ENCODE data around the gene RSAD2. TPM values are rescaled to one million over a fixed set of nuclear protein-coding genes. Genes with fewer than 3 reads are reported as not detected.

RSAD2 gene
- total and polyA plus RNA-seq, 2 donors (not counting 3 experiments of a cell fraction or from before 2014, with no cell fraction given): 0.03 to 0.18 TPM

- peak overlapping the region; percentile 89 for H2AFZ ChIP-seq (ENCODE audit: low read depth, low read length)
- dilution Hi-C loops (cut with MboI; ENCODE audit: extremely low pct_ligation_motif_present, low sequenced_read_pairs): no loop called here
- peak overlapping the region; percentile 28 to 58 (median 51) for H3K4me3 ChIP-seq (replicated peaks in 1 of 3; ENCODE audit: insufficient read depth in 1 of 3, low read depth in 1 of 3, low read length in 3 of 3)
- FAIRE-seq (no peak), DNase-seq (ENCODE audit: low read depth, low spot score) (no peak)
- peak overlapping the region; percentile 72 for H3K4me2 ChIP-seq (ENCODE audit: insufficient read depth, low read length)
- POLR2A ChIA-PET: interaction anchor here (0.7 kb wide), 1 partner anchor 91 kb away, joined by 5 read pairs; no protein-coding TSS in a partner anchor
- no peak overlapping the region for H3K27ac ChIP-seq (ENCODE audit: insufficient read depth, low read depth, low read length)
- H3K36me3 ChIP-seq (ENCODE audit: control insufficient read depth in 2 of 2, extremely low read depth in 1 of 2, insufficient read depth in 2 of 2, low read length in 2 of 2): no peaks in the 10 kb centered on the region
- intact Hi-C loops (cut with micrococcal nuclease): loop anchor here (1.0 to 5.0 kb wide), 7 partner anchors 59 to 1759 kb away; no protein-coding TSS in a partner anchor
- CTCF ChIA-PET: interaction anchor here (0.6 to 4.7 kb wide), 7 partner anchors 9 to 148 kb away, joined by 3 to 40 read pairs (median 3); no protein-coding TSS in a partner anchor
- H3K9me1 ChIP-seq (replicated peaks; ENCODE audit: control insufficient read depth, extremely low read depth, insufficient read depth, low read length): no peaks in the 10 kb centered on the region
- H3K4me1 ChIP-seq (ENCODE audit: control insufficient read depth, extremely low read depth, insufficient read depth, low read length): no peaks in the 10 kb centered on the region
- no peaks in the 10 kb centered on the region for H3K79me2 ChIP-seq (ENCODE audit: control insufficient read depth, insufficient read depth, low read length)
- H3K9ac ChIP-seq (replicated peaks; ENCODE audit: extremely low read depth, insufficient read depth, low read length): peak overlapping the region; percentile 57
- TF ChIP-seq GATA2 (IDR thresholded peaks at IDR 0.05; ENCODE audit: insufficient read depth, insufficient read length, low read depth, low read length): no peak
- peaks cover 0 to 2% of the 10 kb centered on the region in 2 experiments for H3K27me3 ChIP-seq (ENCODE audit: control insufficient read depth in 2 of 2, insufficient read depth in 2 of 2, low read length in 2 of 2)
- no peaks in the 10 kb centered on the region for H4K20me1 ChIP-seq (replicated peaks; ENCODE audit: control insufficient read depth, extremely low read depth, insufficient read depth, low read length)
- TSS peak; percentile 25 for BruUV-seq (replicated peaks)
- no peaks in the 10 kb centered on the region for H3K9me3 ChIP-seq (replicated peaks; ENCODE audit: control insufficient read depth, insufficient read depth, low read length)
These were observed 40.3 kb downstream of the RSAD2 start for GRCh38 chr2:6917761-6918421.

GRCh38 chr2:6919901-6920742, 42.5 kb downstream of the RSAD2 start:
- H3K9me3 ChIP-seq (replicated peaks; ENCODE audit: control insufficient read depth, insufficient read depth, low read length): no peaks in the 10 kb centered on the region
- no peak overlapping the region for H2AFZ ChIP-seq (ENCODE audit: low read depth, low read length)
- H3K4me1 ChIP-seq (ENCODE audit: control insufficient read depth, extremely low read depth, insufficient read depth, low read length): no peaks in the 10 kb centered on the region
- CTCF ChIA-PET: interaction anchor here (0.8 to 1.7 kb wide), 8 partner anchors 9 to 124 kb away, joined by 3 to 6 read pairs (median 4); no protein-coding TSS in a partner anchor
- H3K27ac ChIP-seq (ENCODE audit: insufficient read depth, low read depth, low read length): no peak overlapping the region
- peaks cover 0 to 2% of the 10 kb centered on the region in 2 experiments for H3K27me3 ChIP-seq (ENCODE audit: control insufficient read depth in 2 of 2, insufficient read depth in 2 of 2, low read length in 2 of 2)
- no peak overlapping the region for H3K9ac ChIP-seq (replicated peaks; ENCODE audit: extremely low read depth, insufficient read depth, low read length)
- intact Hi-C loops (cut with micrococcal nuclease) (loop anchor here (2.0 to 5.0 kb wide), 3 partner anchors 93 to 1757 kb away; no protein-coding TSS in a partner anchor), dilution Hi-C loops (cut with MboI; ENCODE audit: extremely low pct_ligation_motif_present, low sequenced_read_pairs) (no loop called here)
- H3K4me3 ChIP-seq (replicated peaks in 1 of 3; ENCODE audit: insufficient read depth in 1 of 3, low read depth in 1 of 3, low read length in 3 of 3): no peak overlapping the region
- H4K20me1 ChIP-seq (replicated peaks; ENCODE audit: control insufficient read depth, extremely low read depth, insufficient read depth, low read length): no peaks in the 10 kb centered on the region
- H3K36me3 ChIP-seq (ENCODE audit: control insufficient read depth in 2 of 2, extremely low read depth in 1 of 2, insufficient read depth in 2 of 2, low read length in 2 of 2): no peaks in the 10 kb centered on the region
- H3K9me1 ChIP-seq (replicated peaks; ENCODE audit: control insufficient read depth, extremely low read depth, insufficient read depth, low read length): no peaks in the 10 kb centered on the region
- no peak overlapping the region for H3K4me2 ChIP-seq (ENCODE audit: insufficient read depth, low read length)
- FAIRE-seq (no peak), DNase-seq (ENCODE audit: low read depth, low spot score) (no peak)
- H3K79me2 ChIP-seq (ENCODE audit: control insufficient read depth, insufficient read depth, low read length): no peaks in the 10 kb centered on the region
- POLR2A ChIA-PET: no interaction called here
- TF ChIP-seq GATA2 (IDR thresholded peaks at IDR 0.05; ENCODE audit: insufficient read depth, insufficient read length, low read depth, low read length): no peak
- no peak for TF ChIP-seq FOS (IDR thresholded peaks at IDR 0.05; ENCODE audit: borderline replicate concordance, insufficient read depth, low read length)
- TF ChIP-seq EZH2 (IDR thresholded peaks at IDR 0.05; ENCODE audit: borderline replicate concordance, low read depth, low read length, severe bottlenecking): no peak
- TF ChIP-seq POLR2A (IDR thresholded peaks at IDR 0.05; ENCODE audit: low read depth, low read length): no peak
- TF ChIP-seq CTCF (IDR thresholded peaks at IDR 0.05; ENCODE audit: extremely low read depth in 1 of 2, insufficient read depth in 1 of 2, low read depth in 1 of 2, low read length in 2 of 2): no peak
- TF ChIP-seq POLR2AphosphoS5 (IDR thresholded peaks at IDR 0.05; ENCODE audit: insufficient read depth, low read depth, low read length): no peak
- no peak for TF ChIP-seq MAX (IDR thresholded peaks at IDR 0.05; ENCODE audit: insufficient read depth, insufficient read length)
- TF ChIP-seq JUN (IDR thresholded peaks at IDR 0.05; ENCODE audit: borderline replicate concordance, insufficient read depth, insufficient read length, low read depth): no peak
- no peak for TF ChIP-seq MYC (IDR thresholded peaks at IDR 0.05; ENCODE audit: low read depth, low read length)
- BruUV-seq (replicated peaks): TSS peak; percentile 6
